HCT116 (cell line): Measurements from ENCODE around the gene SEL1L3. TPM values are rescaled to one million over a fixed set of nuclear protein-coding genes. Genes with fewer than 3 reads are reported as not detected.

Experiments
- ATAC-seq: fragments of 200-7000 bp; cut with Tn5 transposase; 2 replicates; pipeline ENCODE4 v1.9.1; 2020; ENCODE audit warnings: mild to moderate bottlenecking, moderate library complexity
- BruUV-seq: library from RNA; stranded (reverse); fragments of 400-500 nt; replicated peaks from 2 replicates; lab custom pipeline; 2021; lab: Mats Ljungman, UMichigan
- CTCF ChIA-PET: fragments of 300-600 bp; sonication (Branson Sonifier 250); formaldehyde crosslinking; loops from one replicate; lab custom pipeline; 2021; ENCODE audit warnings: antibody characterized with exemption; lab: Charles Lee
- POLR2A ChIA-PET: fragments of 300-600, 350-600 bp; sonication (Branson Sonifier 250); formaldehyde crosslinking; loops from one replicate; lab custom pipeline; 2021; ENCODE audit warnings: antibody characterized with exemption; lab: Charles Lee
- RAD21 ChIA-PET, 2 experiments: fragments of 300-600 bp; sonication (Branson Sonifier 250); formaldehyde crosslinking; loops; one replicate each; lab custom pipeline; 2023; ENCODE audit warnings: low total read pairs in 2 of 2; ENCODE audit not compliant: uncharacterized antibody in 2 of 2, unreplicated experiment in 2 of 2, low non-redundant PET in 1 of 2; lab: Charles Lee
- DNase-seq: peaks from one replicate; pipeline ENCODE4 v3.0.0-alpha.2; 2010; ENCODE audit warnings: low read depth, low spot score
- H2AFZ ChIP-seq: fragments of 200-600 bp; shearing (Covaris generic), sonication (generic); 2 replicates; pipeline ENCODE4 v1.6.1; 2017; ENCODE audit warnings: low read depth, mixed run types, mixed read lengths, antibody characterized with exemption, low read length; ENCODE audit not compliant: poor library complexity, severe bottlenecking
- H3K27ac ChIP-seq: 2 replicates; pipeline ENCODE4 v1.5.1; 2012; ENCODE audit warnings: low read depth, low read length
- H3K27me3 ChIP-seq: fragments of 200-600 bp; sonication (generic); 2 replicates; pipeline ENCODE4 v1.6.1; 2016; ENCODE audit warnings: mixed run types, low read length, mixed read lengths; ENCODE audit not compliant: insufficient read depth
- H3K36me3 ChIP-seq, 2 experiments: fragments of 200-500 bp in 1 of 2; fragments of 200-600 bp in 1 of 2; sonication (Bioruptor generic) in 1 of 2; sonication (generic) in 1 of 2; 2 replicates each; pipeline versions ENCODE4 v1.5.1 to v1.6.1; 2014 to 2016; ENCODE audit warnings: low read length in 2 of 2, inconsistent platforms in 1 of 2, mixed read lengths in 1 of 2, mixed run types in 1 of 2; ENCODE audit not compliant: insufficient read depth in 2 of 2, control insufficient read depth in 1 of 2
- H3K4me1 ChIP-seq, 2 experiments: fragments of 200-600 bp in 1 of 2; sonication (generic) in 1 of 2; 2 replicates each; pipeline versions ENCODE4 v1.5.1 to v1.6.1; 2012 to 2017; ENCODE audit warnings: low read length in 2 of 2, inconsistent platforms in 1 of 2, mild to moderate bottlenecking in 1 of 2, mixed read lengths in 1 of 2, mixed run types in 1 of 2, moderate library complexity in 1 of 2; ENCODE audit not compliant: insufficient read depth in 2 of 2, control insufficient read depth in 1 of 2
- H3K4me2 ChIP-seq: fragments of 200-600 bp; sonication (generic); 2 replicates; pipeline ENCODE4 v1.6.1; 2017; ENCODE audit warnings: mixed run types, low read length, mixed read lengths
- H3K4me3 ChIP-seq, 2 experiments: fragments of 200-600 bp in 1 of 2; sonication (generic) in 1 of 2; replicated peaks in 1 of 2; 2 replicates each; pipeline ENCODE4 v1.5.1; 2011 to 2016; ENCODE audit warnings: low read length in 2 of 2, control low read depth in 1 of 2, low read depth in 1 of 2, mild to moderate bottlenecking in 1 of 2, mixed read lengths in 1 of 2, mixed run types in 1 of 2
- H3K79me2 ChIP-seq: fragments of 200-600 bp; sonication (generic); 2 replicates; pipeline ENCODE4 v1.6.1; 2017; ENCODE audit warnings: mild to moderate bottlenecking, mixed run types, low read length, moderate library complexity, mixed read lengths; ENCODE audit not compliant: insufficient read depth
- H3K9ac ChIP-seq: fragments of 200-600 bp; sonication (generic); 2 replicates; pipeline ENCODE4 v1.6.1; 2016; ENCODE audit warnings: low read length, mixed read lengths
- H3K9me2 ChIP-seq: fragments of 200-600 bp; sonication (generic), shearing (Covaris generic); 2 replicates; pipeline ENCODE4 v1.6.1; 2017; ENCODE audit warnings: mixed run types, mild to moderate bottlenecking, moderate library complexity; ENCODE audit not compliant: insufficient read depth
- H3K9me3 ChIP-seq, 2 experiments: fragments of 200-500 bp in 1 of 2; fragments of 200-600 bp in 1 of 2; sonication (Bioruptor generic) in 1 of 2; sonication (generic) in 1 of 2; 2 replicates each; pipeline ENCODE4 v1.6.1; 2014 to 2017; ENCODE audit warnings: low read length in 2 of 2, mixed read lengths in 2 of 2, inconsistent platforms in 1 of 2, low read depth in 1 of 2, mild to moderate bottlenecking in 1 of 2, mixed run types in 1 of 2, moderate library complexity in 1 of 2; ENCODE audit not compliant: control insufficient read depth in 1 of 2, insufficient read depth in 1 of 2
- H4K20me1 ChIP-seq: fragments of 200-600 bp; sonication (generic), shearing (Covaris generic); 2 replicates; pipeline ENCODE4 v1.6.1; 2017; ENCODE audit warnings: mixed run types, mild to moderate bottlenecking, moderate library complexity; ENCODE audit not compliant: insufficient read depth
- CBX3 ChIP-seq: IDR thresholded peaks from 2 replicates; pipeline ENCODE4 v1.6.1; 2012; ENCODE audit warnings: low read depth
- CEBPB ChIP-seq: IDR thresholded peaks from 2 replicates; pipeline ENCODE4 v1.6.1; 2012; ENCODE audit warnings: low read depth
- EZH2 ChIP-seq: fragments of 200-600 bp; sonication (generic); IDR thresholded peaks from 2 replicates; pipeline ENCODE4 v1.6.1; 2017; ENCODE audit warnings: antibody characterized with exemption, mixed run types
- EZH2phosphoT487 ChIP-seq: fragments of 200-600 bp; IDR thresholded peaks from 2 replicates; pipeline ENCODE4 v1.6.1; 2018; ENCODE audit warnings: antibody characterized with exemption, borderline replicate concordance
- JUND ChIP-seq: IDR thresholded peaks from 2 replicates; pipeline ENCODE4 v1.6.1; 2012
- POLR2A ChIP-seq: IDR thresholded peaks from 2 replicates; pipeline ENCODE4 v1.7.0; 2011; ENCODE audit warnings: borderline replicate concordance; ENCODE audit not compliant: insufficient read depth, insufficient read length; ENCODE audit errors: extremely low read depth
- RAD21 ChIP-seq: IDR thresholded peaks from 2 replicates; pipeline ENCODE4 v1.6.1; 2012; ENCODE audit warnings: low read depth, mild to moderate bottlenecking
- SIN3A ChIP-seq: IDR thresholded peaks from 2 replicates; pipeline ENCODE4 v1.6.1; 2012; ENCODE audit warnings: low read depth
- SRF ChIP-seq: IDR thresholded peaks from 2 replicates; pipeline ENCODE4 v1.6.1; 2012; ENCODE audit warnings: low read depth
- TCF7L2 ChIP-seq: IDR thresholded peaks from 2 replicates; pipeline ENCODE4 v1.7.0; 2011; ENCODE audit warnings: borderline replicate concordance, inconsistent platforms; ENCODE audit not compliant: insufficient read depth, insufficient read length; ENCODE audit errors: extremely low read depth
- YY1 ChIP-seq: IDR thresholded peaks from 2 replicates; pipeline ENCODE4 v1.6.1; 2011; ENCODE audit warnings: low read length, low read depth, moderate library complexity, mild to moderate bottlenecking; ENCODE audit not compliant: insufficient replicate concordance; ENCODE audit errors: extremely low read depth
- ZFX ChIP-seq: fragments of 450-650 bp; IDR thresholded peaks from 2 replicates; pipeline ENCODE4 v1.6.1; 2017
- intact Hi-C: fragments of 100-400 bp; cut with micrococcal nuclease; formaldehyde crosslinking; loops from 2 replicates; pipeline ENCODE4 v1.10.0; 2022
- total RNA-seq: library from RNA; stranded (reverse); gene quantifications from one replicate; pipeline ENCODE4 v1.2.1, GENCODE V29; 2021; ENCODE audit not compliant: unreplicated experiment
- TF ChIP-seq, protein P1 (sequence below): IDR thresholded peaks from 2 replicates; pipeline ENCODE4 v1.6.1; 2011; ENCODE audit warnings: mild to moderate bottlenecking, low read length, moderate library complexity; ENCODE audit not compliant: insufficient replicate concordance; ENCODE audit errors: extremely low read depth
- TF ChIP-seq, protein P2 (sequence below): IDR thresholded peaks from 2 replicates; pipeline ENCODE4 v1.6.1; 2012
- TF ChIP-seq, protein P3 (sequence below): IDR thresholded peaks from 2 replicates; pipeline ENCODE4 v1.6.1; 2012; ENCODE audit warnings: low read depth
- TF ChIP-seq, protein P4 (sequence below): IDR thresholded peaks from 2 replicates; pipeline ENCODE4 v1.6.1; 2012

The SEL1L3 gene
- total RNA-seq, 1 experiment from 2014 or later, result 45.0 TPM

DNA sequence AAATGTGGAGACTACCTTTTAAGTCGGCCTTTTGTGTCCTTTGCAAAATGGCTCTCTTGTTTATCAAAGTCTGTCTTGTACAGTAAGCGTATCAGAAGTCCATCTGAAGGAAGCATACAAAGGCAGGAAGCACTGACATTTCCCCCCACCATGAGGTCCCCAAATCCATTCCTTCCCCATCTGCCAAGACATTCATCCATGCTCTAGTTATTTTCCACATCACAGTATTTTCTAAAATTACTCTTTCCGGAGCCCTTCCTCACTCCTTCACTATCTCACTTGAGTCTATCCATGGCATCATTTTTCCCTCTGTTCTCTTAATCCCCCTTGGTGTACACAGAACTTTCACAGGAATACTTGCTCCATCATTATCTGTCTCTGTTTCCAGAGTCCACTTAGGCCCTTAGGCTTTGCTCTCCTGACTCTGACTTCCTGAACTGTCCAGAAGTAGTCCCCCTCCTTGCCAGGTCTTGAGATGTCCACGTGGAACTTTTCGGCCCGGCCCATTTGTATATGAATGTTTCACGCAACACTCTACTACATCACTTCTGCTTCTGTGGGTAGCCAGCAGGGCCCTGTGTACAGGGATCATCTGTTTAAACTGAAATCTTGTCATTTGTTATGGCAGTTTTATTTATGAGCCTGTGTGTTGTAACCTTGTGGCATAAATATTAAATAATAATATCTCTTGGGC is 2.1 kb downstream of the SEL1L3 start (continued):
- TF ChIP-seq, protein P1, sequence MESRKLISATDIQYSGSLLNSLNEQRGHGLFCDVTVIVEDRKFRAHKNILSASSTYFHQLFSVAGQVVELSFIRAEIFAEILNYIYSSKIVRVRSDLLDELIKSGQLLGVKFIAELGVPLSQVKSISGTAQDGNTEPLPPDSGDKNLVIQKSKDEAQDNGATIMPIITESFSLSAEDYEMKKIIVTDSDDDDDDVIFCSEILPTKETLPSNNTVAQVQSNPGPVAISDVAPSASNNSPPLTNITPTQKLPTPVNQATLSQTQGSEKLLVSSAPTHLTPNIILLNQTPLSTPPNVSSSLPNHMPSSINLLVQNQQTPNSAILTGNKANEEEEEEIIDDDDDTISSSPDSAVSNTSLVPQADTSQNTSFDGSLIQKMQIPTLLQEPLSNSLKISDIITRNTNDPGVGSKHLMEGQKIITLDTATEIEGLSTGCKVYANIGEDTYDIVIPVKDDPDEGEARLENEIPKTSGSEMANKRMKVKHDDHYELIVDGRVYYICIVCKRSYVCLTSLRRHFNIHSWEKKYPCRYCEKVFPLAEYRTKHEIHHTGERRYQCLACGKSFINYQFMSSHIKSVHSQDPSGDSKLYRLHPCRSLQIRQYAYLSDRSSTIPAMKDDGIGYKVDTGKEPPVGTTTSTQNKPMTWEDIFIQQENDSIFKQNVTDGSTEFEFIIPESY, result no peak

DNA sequence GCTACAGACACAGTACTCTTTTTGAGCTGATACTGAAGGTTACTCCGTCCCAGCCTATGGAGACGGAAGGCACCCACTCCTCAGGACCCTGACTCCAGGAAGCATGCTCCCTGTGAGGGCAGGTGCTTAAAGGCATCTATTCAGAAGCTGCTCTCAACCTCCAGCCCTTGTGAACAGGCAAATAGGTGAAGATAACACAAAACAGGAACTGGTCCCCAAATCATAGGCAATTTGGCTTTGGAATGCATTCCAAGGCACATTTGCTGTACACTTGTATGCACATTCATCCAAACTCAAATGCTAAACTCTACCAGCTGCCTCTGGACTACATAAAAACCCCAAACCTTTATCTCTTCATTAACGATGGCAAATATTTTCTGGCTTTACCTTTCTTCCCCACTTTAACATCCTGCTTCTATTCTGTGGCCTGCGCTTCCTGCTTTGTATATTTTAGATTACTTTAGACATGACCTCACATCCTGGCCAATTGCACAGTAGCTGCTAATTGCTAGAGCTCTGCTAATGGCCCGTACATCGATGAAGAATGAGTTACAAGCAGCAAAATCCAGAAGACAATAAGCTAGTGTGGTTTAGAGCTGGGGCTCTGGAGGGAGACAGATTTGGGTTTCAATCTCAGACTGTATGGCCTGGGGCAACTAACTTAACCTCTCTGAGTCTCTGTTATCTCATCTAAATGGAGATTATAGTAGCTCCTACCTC is 3.2 kb downstream of the SEL1L3 start:
- ChIA-PET RAD21 (no interaction called here), POLR2A (no interaction called here), CTCF (no interaction called here)
- no peaks in the 10 kb centered on the region for H3K36me3 ChIP-seq
- no peak overlapping the region for H3K27ac ChIP-seq
- intact Hi-C loops, result loop anchor here (5.0 kb wide), 1 partner anchor 417 kb away; no protein-coding TSS in a partner anchor
- no peak overlapping the region for H2AFZ ChIP-seq
- no peaks in the 10 kb centered on the region for H3K27me3 ChIP-seq
- H4K20me1 ChIP-seq, result no peaks in the 10 kb centered on the region
- H3K79me2 ChIP-seq, result peaks cover 46% of the 10 kb centered on the region
- peaks cover 15 to 39% of the 10 kb centered on the region in 2 experiments; a peak in 3 of 4 replicates for H3K4me1 ChIP-seq
- ATAC-seq (no peak), DNase-seq (no peak)
- no peak overlapping the region for H3K4me3 ChIP-seq
- H3K9ac ChIP-seq, result no peak overlapping the region
- no peaks in the 10 kb centered on the region for H3K9me3 ChIP-seq
- no TSS peak for BruUV-seq
- no peaks in the 10 kb centered on the region for H3K9me2 ChIP-seq
- H3K4me2 ChIP-seq, result no peak overlapping the region
- no peak for TF ChIP-seq SIN3A
- TF ChIP-seq JUND, result no peak
- TF ChIP-seq POLR2A, result no peak
- no peak for TF ChIP-seq EZH2phosphoT487
- no peak for TF ChIP-seq YY1
- TF ChIP-seq RAD21, result no peak
- TF ChIP-seq, protein P1, result no peak
- no peak for TF ChIP-seq CBX3
- no peak for TF ChIP-seq ZFX
- no peak for TF ChIP-seq TCF7L2
- TF ChIP-seq, protein P2, sequence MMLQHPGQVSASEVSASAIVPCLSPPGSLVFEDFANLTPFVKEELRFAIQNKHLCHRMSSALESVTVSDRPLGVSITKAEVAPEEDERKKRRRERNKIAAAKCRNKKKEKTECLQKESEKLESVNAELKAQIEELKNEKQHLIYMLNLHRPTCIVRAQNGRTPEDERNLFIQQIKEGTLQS, result no peak
- TF ChIP-seq, protein P3, sequence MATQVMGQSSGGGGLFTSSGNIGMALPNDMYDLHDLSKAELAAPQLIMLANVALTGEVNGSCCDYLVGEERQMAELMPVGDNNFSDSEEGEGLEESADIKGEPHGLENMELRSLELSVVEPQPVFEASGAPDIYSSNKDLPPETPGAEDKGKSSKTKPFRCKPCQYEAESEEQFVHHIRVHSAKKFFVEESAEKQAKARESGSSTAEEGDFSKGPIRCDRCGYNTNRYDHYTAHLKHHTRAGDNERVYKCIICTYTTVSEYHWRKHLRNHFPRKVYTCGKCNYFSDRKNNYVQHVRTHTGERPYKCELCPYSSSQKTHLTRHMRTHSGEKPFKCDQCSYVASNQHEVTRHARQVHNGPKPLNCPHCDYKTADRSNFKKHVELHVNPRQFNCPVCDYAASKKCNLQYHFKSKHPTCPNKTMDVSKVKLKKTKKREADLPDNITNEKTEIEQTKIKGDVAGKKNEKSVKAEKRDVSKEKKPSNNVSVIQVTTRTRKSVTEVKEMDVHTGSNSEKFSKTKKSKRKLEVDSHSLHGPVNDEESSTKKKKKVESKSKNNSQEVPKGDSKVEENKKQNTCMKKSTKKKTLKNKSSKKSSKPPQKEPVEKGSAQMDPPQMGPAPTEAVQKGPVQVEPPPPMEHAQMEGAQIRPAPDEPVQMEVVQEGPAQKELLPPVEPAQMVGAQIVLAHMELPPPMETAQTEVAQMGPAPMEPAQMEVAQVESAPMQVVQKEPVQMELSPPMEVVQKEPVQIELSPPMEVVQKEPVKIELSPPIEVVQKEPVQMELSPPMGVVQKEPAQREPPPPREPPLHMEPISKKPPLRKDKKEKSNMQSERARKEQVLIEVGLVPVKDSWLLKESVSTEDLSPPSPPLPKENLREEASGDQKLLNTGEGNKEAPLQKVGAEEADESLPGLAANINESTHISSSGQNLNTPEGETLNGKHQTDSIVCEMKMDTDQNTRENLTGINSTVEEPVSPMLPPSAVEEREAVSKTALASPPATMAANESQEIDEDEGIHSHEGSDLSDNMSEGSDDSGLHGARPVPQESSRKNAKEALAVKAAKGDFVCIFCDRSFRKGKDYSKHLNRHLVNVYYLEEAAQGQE, result no peak
- no peak for TF ChIP-seq EZH2
- no peak for TF ChIP-seq CEBPB
- TF ChIP-seq SRF, result no peak
- TF ChIP-seq, protein P4, sequence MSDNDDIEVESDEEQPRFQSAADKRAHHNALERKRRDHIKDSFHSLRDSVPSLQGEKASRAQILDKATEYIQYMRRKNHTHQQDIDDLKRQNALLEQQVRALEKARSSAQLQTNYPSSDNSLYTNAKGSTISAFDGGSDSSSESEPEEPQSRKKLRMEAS, result no peak
